ENCODE data around the gene MROH7.

Gene MROH7

DNA sequence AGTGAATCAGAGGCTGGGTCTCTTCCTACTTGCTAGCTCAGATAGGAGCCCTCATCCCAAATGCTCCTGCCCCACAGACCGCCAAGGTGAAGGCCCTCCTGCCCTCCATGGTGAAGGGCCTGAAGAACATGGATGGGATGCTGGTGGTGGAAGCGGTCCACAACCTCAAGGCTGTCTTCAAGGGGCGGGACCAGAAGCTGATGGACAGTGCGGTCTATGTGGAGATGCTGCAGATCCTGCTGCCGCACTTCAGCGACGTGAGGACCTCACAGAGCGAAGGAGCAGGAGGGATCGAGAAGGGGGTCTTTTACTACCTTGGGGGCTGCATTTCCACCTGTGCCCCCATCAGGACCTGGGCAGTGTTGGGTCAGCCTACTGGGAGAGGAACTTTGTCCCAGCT lies 59.5 kb downstream of the MROH7 start:
- no peak for DNase-seq

DNA sequence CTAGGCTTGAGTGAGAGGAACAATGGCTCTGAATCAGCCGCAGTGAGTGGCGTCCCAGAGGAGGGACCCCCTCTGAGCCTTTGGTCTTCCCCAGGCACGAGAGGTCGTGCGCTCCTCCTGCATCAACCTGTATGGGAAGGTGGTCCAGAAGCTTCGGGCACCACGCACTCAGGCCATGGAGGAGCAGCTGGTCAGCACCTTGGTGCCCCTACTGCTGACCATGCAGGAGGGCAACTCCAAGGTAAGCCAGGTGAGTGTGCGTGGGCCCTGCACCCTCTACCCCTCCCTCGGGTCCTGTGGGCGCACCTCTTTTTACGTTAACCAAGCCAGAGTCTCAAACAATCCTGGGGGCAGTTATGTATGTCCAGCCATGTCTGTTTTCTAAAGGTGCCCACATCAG lies 60.4 kb downstream of the MROH7 start:
- DNase-seq: no peak

DNA sequence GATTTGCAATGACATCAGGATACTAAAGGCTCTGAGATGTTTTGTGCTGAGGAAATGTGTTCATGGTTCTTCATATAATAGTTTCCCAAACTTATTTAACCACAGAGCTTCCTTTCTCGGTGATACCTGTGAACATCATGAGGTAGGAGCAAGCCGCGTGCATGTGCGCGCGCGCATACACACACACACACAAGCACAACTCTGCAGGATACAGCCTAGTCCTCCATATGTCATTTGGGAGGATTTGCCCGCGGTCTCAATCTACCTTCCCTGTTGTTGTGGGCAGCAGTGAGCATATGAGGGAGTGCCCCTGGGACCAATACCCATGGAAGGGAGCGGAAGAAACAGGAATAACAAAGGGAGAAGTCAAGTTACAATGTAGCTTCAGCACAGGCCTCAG lies 61.9 kb downstream of the MROH7 start:
- DNase-seq: no peak

DNA sequence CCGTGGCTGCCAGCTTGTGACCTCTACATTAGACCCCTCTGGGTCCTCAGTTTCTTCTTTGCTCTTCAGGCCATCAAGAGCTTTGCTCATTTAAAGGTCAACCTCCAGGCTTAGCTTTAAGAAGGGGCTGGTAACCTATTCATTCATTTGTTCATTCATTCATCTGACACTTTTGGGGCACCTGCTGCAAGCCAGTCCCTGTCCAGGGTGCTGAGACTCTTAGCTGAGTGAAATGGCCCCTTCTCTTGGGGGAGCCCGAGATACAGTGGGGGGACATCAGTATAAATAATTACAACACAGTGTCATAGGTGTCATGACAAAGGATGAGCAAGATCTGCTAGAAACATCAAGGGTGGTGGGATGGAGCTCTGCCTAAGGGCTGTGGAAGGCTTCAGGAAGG lies 63.6 kb downstream of the MROH7 start:
- DNase-seq: no peak

DNA sequence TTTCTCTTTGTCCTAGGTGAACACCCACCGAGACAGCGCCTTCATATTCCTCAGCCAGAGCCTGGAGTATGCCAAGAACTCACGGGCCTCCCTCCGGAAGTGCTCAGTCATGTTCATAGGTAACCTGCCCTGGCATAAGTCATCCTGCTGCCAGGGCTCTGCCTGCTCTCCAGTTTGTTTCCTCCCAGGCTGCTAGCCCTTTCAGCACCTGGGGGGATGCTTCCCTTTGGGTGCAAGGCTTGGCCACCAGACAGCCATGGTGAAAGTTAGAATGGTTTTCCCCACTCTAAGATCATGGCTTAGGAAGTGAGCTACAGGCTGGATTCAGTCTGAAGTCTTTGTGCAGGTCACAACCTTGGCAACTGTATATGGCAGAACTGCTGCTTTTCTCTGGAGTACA lies 64.8 kb downstream of the MROH7 start:
- DNase-seq: no peak

DNA sequence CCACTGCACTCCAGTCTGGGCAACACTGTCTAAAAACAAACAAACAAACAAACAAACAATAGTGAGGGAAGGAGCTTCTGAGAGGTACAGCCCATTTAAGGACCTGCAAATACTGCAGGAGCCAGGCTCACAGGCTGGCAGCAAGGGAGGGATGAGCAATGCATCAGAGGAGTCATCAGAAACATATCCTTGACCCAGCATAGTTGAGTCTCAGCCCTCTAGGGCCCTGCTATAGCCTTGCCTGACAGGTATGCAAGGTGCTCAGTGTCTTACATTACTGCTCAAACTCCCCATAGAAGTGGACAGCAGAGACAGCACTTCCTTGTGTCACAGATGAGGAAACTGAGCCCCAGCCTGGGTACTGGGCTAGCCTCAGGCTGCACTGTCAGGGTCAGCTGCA lies 66.8 kb downstream of the MROH7 start:
- DNase-seq: no peak

DNA sequence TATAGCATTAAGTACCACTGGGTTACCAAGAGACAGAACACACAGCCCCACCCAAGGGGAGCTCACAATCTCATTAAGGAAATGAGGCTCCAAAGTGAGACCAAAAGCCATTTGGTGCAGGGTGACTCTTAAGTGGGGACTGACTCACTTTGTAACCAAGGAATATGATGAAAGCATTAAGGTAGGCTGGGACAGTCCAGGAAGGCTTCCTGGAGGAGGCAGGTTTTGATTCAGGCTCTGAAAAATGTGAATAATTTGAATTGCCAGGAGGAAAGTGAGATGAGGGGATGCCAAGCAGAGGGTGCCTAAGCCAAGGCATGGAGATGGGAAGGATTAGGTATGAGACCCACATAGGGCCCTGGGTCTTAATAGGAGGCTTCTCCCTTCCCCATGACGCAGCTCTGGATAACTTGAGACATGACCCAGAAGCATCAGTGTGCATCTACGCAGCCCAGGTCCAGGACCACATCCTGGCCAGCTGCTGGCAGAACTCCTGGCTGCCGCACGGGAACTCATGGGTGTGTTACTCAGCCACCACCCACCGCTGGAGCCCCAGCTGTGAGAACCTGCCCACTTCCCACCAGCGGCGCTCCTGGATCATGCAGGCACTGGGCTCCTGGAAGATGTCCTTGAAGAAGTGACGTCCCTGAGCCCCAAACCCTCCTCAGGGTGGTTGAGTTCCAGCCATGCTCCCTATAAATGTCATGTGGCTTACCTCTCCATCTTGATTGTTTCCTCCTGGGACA lies 68.1 kb downstream of the MROH7 start:
- DNase-seq: no peak

DNA sequence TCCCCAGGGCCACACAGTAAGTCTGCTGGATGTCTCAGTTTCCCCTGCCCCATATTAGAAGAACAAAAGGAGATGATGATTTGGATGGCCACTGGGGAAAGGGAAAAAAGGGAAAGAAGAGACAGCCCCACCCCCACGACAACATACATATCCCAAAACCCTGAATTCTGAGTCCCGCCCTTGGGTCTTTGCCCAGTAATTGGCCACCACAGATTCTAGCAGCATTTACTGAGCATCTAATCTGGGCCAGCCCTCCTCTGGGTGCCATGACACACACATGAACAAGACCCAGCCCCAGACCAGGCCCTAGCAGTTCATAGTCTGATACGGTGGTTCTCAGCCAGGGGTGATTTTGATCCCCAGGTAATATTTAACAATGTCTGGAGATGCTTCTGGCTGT lies 68.8 kb downstream of the MROH7 start:
- DNase-seq: no peak

DNA sequence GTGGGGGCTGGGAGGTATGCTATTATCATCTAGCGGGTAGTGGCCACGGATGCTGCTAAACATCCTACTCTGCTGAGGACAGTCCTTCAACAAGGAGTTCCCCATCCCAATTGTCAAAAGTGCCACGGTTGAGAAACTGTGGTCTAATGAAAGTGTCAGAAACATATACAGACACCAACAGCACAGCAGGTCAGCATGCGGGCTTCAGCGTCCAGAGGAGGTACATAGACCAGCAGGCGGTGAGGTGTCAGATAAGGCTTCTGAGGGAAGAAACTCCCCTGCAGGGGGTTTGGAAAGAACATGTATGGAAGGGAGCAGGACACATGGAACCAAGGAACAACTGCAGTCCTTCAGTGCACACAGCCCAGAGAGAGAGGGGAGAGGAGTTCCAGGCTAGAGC lies 69.3 kb downstream of the MROH7 start:
- no peak for DNase-seq

DNA sequence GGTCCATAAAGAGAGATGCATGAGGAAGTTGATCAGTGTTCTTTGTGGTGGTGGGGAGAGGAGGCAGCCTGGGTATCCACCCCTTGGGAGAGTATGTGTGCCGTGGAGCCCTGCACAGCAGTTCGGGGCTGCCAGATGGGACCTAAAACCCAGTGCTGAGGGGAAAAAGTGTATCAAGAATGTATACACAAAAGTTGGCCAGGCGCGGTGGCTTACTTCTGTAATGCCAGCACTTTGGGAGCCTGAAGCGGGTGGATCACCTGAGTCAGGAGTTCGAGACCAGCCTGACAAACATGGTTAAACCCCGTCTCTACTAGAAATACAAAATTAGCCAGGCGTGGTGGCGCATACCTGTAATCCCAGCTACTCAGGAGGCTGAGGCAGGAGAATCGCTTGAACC lies 70.0 kb downstream of the MROH7 start:
- DNase-seq: no peak

DNA sequence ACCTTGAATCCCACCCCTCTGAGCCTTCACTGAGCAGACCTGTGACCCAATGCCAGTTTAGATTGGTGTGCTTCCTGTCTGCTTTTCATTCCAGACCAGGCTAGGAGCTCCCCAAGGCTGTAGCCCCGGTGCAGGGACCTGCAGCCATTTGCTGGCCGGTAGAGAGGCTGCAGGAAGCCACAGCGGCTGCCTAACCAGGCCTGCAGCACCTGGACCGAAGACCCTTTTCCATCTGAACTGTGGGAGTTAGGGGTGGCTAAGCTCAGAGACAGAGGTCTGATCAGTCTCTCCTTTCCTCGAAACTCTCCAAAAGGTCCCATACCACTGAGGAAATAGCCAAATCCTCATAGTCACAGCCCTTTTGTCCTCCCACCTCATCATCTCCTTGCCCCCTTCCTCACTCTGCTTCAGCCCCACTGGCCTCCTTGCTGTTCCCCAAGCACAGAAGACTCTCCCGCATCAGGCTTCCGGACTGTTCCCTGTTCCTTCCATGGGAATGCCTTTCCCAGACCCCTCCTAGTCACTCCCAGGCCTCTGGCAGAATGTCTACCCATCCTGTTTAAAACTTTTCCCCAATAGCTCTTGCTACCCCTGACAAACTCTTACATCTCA lies 73.4 kb downstream of the MROH7 start:
- no peak for DNase-seq

DNA sequence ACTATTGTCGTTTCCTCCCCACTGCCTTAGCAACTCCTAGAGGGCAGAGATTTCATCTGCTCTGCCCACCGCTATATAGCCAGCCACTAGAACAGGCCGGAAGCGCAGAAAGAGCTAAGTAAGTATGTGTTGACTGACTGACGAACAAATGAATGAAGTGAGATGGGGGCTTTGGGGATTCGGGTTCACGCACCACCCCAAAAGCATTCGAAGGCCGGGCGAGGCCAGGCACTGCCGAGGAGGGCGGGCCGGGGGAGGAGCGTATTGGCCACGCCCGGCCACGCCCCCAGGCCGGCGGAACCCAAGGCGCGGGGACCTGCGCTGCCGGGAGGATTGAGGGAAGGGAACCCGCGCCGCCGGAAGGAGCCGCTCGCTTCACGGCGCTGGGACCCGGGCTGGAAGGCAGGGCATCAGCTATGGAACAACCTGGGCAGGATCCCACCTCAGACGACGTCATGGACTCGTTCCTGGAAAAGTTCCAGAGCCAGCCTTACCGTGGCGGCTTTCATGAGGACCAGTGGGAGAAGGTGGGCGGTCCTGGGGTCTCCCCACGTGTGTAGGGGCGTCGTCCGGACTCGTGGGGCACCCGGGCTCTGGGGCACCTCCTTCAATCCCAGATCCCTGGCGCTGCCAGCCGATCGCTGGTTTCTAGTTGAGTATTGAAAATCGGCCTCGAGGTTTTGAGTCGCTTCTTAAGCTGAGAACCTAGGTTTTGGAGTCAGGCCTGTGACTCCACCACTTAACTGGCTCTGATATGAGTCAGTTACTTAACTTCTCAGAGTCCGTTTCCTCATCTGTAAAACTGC lies 74.1 kb downstream of the MROH7 start, which contains the start of gene TTC4:
TSS of gene TTC4 (plus strand) at position 369 of the 806 bp plus-strand sequence. CDS start at position 417, 48 bp downstream.
- peak; percentile 66 for DNase-seq

DNA sequence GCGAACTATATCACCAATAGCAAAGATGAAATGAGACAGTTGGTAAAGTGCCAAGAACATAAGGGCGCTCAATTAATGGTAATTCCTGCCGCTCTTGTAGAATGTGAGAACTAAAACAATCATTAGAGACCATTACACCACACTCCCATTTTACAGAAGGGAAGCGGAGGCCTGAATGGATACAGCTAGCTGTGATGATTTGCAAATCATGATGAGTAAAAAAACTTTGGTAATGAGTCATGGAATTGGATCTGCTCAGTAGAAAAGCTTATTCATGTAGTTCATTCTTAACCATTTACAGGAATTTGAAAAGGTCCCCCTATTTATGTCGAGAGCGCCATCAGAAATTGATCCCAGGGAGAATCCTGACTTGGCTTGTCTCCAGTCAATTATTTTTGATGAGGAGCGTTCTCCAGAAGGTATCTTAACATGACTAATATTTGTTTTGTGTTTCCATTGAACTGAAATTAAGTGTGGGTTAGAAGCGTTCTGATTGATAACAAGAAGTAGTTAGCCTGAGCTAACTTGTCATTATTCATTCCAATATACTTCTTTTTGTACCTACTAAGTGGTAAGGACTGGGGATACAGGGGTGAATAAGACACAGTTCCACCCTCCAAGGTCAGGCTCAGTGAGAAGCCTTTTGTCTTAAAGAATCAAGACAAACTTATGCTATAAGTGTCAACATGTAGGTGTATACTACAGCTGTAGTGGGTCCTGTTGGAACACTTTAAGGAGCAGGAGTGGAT lies 74.9 kb downstream of the MROH7 start:
- no peak for DNase-seq

DNA sequence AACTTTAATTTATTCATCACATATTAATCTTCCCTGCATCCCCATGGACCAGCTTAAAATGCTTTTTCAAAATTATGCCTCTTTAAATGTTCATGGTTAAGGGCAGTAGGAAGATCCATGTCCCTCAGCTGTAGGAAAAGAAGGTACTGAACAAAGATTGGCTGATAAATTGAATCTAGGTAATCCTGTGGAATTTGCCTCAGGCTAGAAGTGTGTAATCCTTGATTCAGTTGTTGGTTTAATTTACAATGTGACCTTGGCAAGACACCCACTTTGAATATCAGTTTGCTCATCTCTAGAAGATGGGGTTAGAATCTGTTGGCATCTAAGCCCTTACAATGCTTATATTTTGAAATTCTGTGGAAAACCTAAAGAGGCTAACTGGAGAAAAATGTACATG lies 80.1 kb downstream of the MROH7 start:
- no peak for DNase-seq

DNA sequence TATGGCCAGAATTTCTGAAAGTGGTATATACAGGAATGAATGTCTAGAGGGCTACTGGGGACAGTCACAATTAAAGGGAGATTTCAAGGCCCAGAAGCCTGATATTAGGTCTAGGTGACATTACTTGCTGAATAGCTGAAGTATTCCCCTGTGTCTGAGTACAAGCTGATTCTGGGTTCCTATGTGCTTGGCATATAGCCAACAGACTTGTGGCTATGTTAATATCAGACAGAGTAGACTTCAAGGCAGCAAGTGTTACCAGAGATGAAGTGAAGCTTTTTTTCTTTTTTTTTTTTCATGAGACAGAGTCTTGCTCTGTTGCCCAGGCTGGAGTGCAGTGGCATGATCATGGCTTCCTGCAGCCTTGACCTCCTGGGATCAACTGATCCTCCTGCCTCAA lies 82.4 kb downstream of the MROH7 start:
- DNase-seq: no peak

DNA sequence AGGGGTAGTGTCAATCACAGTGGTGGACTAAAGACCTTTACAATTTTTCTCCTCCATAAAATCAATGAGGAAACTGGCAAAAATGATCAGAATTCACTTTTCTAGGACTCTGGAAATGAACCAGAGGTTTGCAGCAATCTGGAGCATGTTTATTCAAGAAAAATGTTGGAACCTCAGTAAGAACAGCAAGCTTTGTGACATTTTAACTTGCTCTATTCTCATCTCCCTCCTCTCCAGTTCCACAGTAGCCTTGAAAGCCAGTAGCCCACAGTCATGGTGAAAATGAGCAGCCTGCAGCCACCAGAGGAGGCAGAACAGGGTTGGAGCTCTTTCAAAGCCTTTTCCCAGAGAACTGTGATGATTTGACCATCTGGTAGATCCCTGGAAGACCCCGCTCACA lies 83.2 kb downstream of the MROH7 start:
- DNase-seq: no peak

DNA sequence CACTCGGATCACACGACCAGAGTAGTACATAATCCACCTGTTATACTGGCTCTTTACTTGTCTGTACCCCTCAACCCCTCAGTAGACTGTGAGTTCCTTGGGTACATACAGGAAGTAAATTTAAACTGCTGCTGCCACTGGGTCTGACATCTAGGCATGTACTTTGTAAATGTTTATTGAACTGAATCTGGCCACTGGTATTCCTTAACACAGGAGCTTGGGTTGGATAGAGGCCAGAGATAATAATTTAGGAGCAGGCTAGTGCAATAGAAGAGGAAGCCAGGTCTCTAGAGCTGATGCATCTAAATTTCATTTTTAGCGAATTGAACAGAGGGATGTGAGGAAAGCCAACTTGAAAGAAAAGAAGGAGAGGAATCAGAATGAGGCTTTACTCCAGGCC lies 86.4 kb downstream of the MROH7 start:
- DNase-seq: no peak

DNA sequence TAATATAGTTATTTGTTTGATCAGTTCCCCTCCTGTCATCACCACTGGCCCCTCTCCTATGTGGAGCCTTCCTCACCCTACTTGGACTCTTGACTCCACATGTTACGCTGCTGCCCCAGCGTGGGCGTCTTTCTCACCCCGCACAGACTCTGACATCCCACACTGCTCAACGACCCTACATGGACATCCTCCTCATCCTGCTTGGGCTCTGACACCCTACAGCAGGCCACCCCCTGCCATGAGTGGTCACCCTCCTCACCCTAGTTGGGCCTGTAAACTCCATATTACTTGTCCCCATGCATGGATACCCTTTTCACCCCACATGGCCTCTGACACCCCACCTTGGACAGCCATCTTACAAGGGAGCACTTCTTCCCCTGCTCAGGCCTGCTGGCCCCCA lies 95.1 kb downstream of the MROH7 start:
- DNase-seq: no peak

DNA sequence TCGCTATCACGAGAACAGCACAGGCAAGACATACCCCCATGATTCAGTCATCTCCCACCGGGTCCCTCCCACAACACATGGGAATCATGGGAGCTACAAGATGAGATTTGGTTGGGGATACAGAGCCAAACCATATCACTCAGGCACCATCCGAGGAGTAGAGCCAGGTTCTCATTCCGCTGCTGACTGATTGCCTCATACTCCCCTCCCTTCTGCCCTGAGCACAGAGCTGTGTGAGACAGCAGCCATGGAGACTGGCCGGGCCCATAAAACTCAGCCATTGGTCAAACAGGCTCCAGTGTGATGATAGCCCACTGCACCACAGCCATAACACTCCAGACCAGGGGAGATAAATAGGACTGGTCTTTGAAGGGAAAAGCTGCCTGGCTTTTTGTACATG lies 96.7 kb downstream of the MROH7 start:
- no peak for DNase-seq

DNA sequence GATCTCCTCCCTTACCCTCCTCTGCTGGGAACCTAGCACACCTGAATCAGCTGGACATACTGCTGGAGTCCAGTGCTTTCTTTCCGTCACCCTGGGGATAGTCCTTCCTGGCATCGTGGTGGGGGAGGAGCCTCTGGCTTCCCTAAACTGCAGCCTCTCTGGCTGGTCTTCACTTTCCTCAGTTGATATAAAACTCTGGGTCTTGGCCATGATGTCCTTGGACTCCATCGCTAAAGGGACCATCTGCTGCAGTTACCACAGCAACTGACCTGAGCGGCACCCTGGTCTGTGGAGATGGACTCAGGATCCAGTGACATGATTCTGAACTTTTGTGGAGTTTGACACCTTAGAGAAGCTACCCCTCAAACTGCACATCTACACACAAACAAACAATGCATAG lies 99.9 kb downstream of the MROH7 start:
- DNase-seq: no peak

DNA sequence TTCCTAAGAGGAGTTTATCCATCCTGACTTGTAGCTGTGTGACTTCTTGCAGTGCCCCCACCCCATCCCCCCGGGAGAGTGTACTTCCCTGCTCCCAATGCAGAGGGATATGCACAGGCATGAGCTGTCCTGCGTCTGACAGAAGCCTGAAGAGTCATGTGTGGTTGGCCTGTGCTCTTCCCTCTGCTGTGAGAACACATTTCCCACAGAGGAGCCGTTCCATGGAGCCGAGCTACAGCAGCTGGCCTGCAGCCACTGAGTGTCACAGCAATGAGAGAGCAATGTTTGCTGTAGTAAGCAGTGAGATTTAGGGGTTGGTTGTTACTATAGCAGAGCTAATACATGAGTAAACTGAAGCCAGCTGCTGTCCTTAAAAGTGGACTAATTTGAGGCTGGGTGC lies 100.7 kb downstream of the MROH7 start:
- DNase-seq: no peak

DNA sequence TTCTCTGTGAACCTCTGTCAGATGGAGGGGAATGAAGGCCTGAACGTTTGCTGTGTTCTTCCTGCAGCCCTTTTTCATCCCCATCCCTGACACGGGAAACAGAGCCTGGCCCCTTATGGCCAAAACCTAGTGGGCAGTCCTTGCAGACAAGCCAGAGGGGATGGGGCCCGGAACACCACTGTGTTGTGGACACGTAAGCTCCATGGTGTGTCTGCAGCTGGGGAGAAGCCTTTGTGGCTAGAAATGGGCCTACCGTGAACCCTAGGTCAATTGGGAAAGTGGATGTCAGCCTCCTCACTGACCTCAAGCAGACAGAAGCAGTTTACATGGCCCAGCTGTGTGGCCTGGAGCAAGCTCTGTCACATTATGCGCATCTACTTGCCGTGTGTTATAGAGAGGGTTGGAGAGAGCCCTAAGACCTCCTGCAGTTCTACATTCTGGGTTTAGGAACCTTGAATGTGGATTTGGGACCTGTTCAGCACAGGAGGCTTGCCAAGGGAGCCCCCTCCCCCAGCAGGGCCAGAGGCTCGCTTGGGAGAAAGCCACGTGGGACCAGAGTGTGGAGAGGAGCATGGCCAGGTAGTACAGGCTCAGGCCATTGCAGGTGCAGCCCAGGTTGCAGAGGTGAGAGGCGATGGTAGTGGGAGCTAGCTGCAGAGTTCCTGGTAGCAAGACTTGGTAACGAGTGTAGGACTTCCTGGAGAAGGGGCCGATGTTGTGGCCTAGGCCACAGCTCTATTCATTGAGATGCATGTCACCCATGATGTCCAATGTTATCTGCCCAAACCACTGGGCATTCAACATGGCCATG lies 102.0 kb downstream of the MROH7 start:
- DNase-seq: no peak

DNA sequence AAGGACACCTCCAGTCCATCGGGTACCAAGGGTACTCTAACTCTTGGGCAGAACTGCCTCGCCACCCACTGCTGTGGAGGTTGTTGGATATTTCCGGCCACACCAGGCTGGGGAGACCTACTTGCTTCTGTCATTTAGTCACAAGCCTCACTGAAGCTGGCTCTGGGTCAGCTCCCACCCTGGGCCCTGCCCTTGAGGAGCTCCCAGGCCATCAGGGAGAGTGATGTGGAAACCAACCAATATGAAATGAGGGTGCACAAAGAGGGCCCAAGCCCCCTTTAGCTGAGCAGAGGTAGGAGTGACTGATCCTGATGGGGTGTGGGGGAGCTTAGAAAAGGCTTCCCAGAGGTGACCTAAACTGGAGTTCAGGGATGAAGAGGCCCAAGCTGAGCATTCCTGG lies 103.1 kb downstream of the MROH7 start:
- no peak for DNase-seq

All from NCI-H2029 treated with DMSO at 0.1 percent for 48 hours (cell line).